ENCODE data around the gene POSTN.

POSTN gene

GRCh38 chr13:37632294-37632693, 33.7 kb upstream of the POSTN start:
- no peak for DNase-seq (ENCODE audit: low spot score)

GRCh38 chr13:37627428-37627827, 28.9 kb upstream of the POSTN start:
- no peak for TF ChIP-seq CTCF (IDR thresholded peaks at IDR 0.05; ENCODE audit: extremely low read depth, missing control alignments)
- DNase-seq (ENCODE audit: low spot score) = no peak

More at GRCh38 chr13:37632294-37632693, 33.7 kb upstream of the POSTN start:
- no peak for TF ChIP-seq CTCF (IDR thresholded peaks at IDR 0.05; ENCODE audit: extremely low read depth, missing control alignments)

- TF ChIP-seq CTCF (IDR thresholded peaks at IDR 0.05; ENCODE audit: extremely low read depth, missing control alignments) = no peak
- no peak for DNase-seq (ENCODE audit: low spot score)
Observed at GRCh38 chr13:37621811-37622361, 23.3 kb upstream of the POSTN start.

- DNase-seq (ENCODE audit: low spot score) = no peak
- TF ChIP-seq CTCF (IDR thresholded peaks at IDR 0.05; ENCODE audit: extremely low read depth, missing control alignments) = no peak
Observed at GRCh38 chr13:37618554-37618953, 20.0 kb upstream of the POSTN start.

GRCh38 chr13:37617173-37617572, 18.6 kb upstream of the POSTN start:
- DNase-seq (ENCODE audit: low spot score) = no peak
- TF ChIP-seq CTCF (IDR thresholded peaks at IDR 0.05; ENCODE audit: extremely low read depth, missing control alignments) = no peak

GRCh38 chr13:37616131-37616530, 17.6 kb upstream of the POSTN start:
- no peak for DNase-seq (ENCODE audit: low spot score)
- TF ChIP-seq CTCF (IDR thresholded peaks at IDR 0.05; ENCODE audit: extremely low read depth, missing control alignments) = no peak

- no peak for DNase-seq (ENCODE audit: low spot score)
- no peak for TF ChIP-seq CTCF (IDR thresholded peaks at IDR 0.05; ENCODE audit: extremely low read depth, missing control alignments)
Observed at GRCh38 chr13:37615276-37615675, 16.7 kb upstream of the POSTN start.
